Measurements from ENCODE around the gene COG3. TPM values are rescaled to one million over a fixed set of nuclear protein-coding genes. Genes with fewer than 3 reads are reported as not detected.

COG3 gene
- total and polyA plus RNA-seq, 2 donors: 24.1 to 29.6 TPM

DNA sequence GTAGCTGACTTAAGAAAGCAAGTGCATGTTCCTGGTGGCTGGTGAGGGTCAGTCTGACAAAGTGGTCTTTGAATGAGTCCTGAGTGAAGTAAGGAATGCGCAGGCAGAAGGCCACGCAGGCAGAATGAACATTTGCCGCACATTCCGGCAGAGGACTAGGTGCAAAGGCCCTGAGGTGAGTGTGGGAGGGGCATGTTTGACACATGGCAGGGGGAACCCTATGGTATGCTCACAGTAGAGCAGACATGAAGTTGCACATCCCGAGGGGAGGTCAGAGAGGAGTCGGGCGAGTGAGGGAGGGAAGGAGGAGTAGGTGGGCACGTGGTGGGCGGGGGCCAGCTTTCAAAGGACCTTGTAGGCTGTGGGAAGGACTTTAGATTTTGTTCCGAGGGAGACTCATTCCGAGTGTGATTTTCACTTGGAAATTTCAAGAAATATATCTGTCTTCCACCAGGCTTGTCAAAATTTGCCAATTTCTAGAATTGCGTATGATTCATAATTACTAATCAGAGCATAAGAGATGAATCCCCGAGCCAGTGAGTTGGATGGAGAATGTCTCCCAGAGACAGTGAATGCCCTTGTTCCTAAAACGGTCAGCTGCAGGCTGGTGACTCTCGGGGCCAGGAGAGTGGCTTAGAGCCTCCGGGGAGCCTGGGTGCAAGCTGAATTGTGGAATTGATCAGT, 110.5 kb downstream of the COG3 start:
- no peaks in the 10 kb centered on the region for H3K9me3 ChIP-seq (ENCODE audit: control insufficient read depth in 2 of 2, insufficient read depth in 1 of 2, low read length in 1 of 2)
- H3K36me3 ChIP-seq (ENCODE audit: control insufficient read depth in 2 of 2, insufficient read depth in 2 of 2, low read length in 1 of 2): no peaks in the 10 kb centered on the region
- no peak for DNase-seq (ENCODE audit: low read depth in 6 of 9, low spot score in 9 of 9)
- H3K27me3 ChIP-seq (ENCODE audit: control insufficient read depth in 2 of 2, insufficient read depth in 1 of 2, low read length in 1 of 2): peaks cover 0 to 2% of the 10 kb centered on the region in 2 donors
- H3K27ac ChIP-seq (ENCODE audit: low read depth in 1 of 2, low read length in 1 of 2): no peak overlapping the region
- no peaks in the 10 kb centered on the region for H3K4me1 ChIP-seq (ENCODE audit: control insufficient read depth in 2 of 2, insufficient read depth in 2 of 2, low read length in 2 of 2)
- no peak overlapping the region for H3K4me3 ChIP-seq (ENCODE audit: low read length in 2 of 2)
- 96% methylated on average over 16 of the region's 16 CpGs for WGBS

DNA sequence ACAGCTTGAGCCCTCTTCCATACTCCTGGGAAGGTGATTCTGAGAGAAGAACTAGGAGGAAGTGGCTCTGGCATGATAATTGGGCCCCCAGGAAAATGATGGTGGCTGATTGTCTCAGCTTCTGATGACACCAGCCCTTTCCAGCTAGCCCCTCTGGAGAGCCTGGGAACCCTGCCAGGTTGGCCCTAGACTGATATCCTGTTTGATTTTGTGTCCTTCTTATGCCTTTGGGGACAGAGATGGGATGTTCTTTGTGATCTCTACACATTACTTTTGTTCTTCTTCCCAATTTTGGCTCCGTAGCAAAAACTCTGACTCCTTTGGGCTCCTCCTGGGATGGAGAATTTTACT, 111.1 kb downstream of the COG3 start:
- Histone ChIP-seq H3K27me3 (ENCODE audit: control insufficient read depth in 2 of 2, insufficient read depth in 1 of 2, low read length in 1 of 2) (peaks cover 0 to 2% of the 10 kb centered on the region in 2 donors), H3K4me1 (ENCODE audit: control insufficient read depth in 2 of 2, insufficient read depth in 2 of 2, low read length in 2 of 2) (no peaks in the 10 kb centered on the region), H3K9me3 (ENCODE audit: control insufficient read depth in 2 of 2, insufficient read depth in 1 of 2, low read length in 1 of 2) (no peaks in the 10 kb centered on the region), H3K4me3 (ENCODE audit: low read length in 2 of 2) (no peak overlapping the region), H3K27ac (ENCODE audit: low read depth in 1 of 2, low read length in 1 of 2) (no peak overlapping the region), H3K36me3 (ENCODE audit: control insufficient read depth in 2 of 2, insufficient read depth in 2 of 2, low read length in 1 of 2) (no peaks in the 10 kb centered on the region)
- WGBS: 88% methylated on average over 1 of the region's 1 CpG
- no peak for DNase-seq (ENCODE audit: low read depth in 6 of 9, low spot score in 9 of 9)

DNA sequence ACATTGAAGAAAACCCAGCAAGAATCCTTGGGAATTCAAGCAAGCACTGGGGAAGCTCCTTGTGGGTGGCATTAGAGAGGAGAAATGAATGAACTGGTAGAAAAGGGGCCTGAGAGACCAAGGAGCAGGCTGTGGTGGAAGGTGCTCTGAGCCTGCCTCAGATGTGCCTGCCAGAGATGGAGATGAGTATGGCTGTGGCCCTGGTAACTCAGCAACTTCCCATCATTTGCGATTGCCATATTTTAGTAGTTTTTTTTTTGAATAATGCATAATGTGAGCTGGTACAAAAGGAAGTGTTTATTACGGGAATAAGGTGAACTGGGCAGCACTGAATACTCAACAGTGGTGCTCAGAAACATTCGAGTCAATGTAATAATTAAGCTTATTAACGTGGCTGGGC, 111.7 kb downstream of the COG3 start:
- H3K27me3 ChIP-seq (ENCODE audit: control insufficient read depth in 2 of 2, insufficient read depth in 1 of 2, low read length in 1 of 2): peaks cover 0 to 2% of the 10 kb centered on the region in 2 donors
- H3K4me3 ChIP-seq (ENCODE audit: low read length in 2 of 2): no peak overlapping the region
- DNase-seq (ENCODE audit: low read depth in 6 of 9, low spot score in 9 of 9): no peak
- no peaks in the 10 kb centered on the region for H3K9me3 ChIP-seq (ENCODE audit: control insufficient read depth in 2 of 2, insufficient read depth in 1 of 2, low read length in 1 of 2)
- no peaks in the 10 kb centered on the region for H3K36me3 ChIP-seq (ENCODE audit: control insufficient read depth in 2 of 2, insufficient read depth in 2 of 2, low read length in 1 of 2)
- H3K27ac ChIP-seq (ENCODE audit: low read depth in 1 of 2, low read length in 1 of 2): no peak overlapping the region
- 95% methylated on average over 4 of the region's 4 CpGs for WGBS
- no peaks in the 10 kb centered on the region for H3K4me1 ChIP-seq (ENCODE audit: control insufficient read depth in 2 of 2, insufficient read depth in 2 of 2, low read length in 2 of 2)

DNA sequence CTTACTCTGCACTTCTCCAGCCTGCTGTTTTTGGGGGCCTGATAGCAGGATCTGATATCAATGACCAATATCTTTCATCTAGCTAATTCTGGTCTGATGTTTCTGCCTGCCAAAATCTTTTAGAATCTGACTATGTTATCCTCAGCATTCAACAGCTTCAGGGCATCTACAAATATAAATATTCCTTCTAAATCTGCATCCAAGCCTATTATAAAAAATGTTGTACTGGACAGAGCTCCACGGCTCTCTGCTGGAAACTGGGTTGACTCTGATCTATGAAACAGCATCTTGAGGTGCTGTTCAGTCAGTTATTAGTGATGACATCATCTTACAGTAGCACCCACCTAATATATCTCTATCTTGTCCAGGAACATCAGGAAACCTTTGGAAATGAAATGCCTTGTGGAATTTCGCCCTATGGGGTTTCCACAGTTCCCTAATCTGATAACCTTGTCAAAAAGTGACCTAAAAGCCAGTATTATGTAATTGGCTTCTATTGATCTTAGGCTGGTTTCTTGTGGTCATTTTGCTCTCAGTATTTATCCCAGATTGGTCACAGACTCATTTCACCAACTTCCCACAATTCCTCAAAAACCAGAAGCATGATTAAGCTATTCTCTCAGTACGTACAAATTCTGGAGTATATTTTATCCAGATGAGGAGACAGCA, 117.8 kb downstream of the COG3 start:
- no peaks in the 10 kb centered on the region for H3K9me3 ChIP-seq (ENCODE audit: control insufficient read depth in 2 of 2, insufficient read depth in 1 of 2, low read length in 1 of 2)
- no peaks in the 10 kb centered on the region for H3K4me1 ChIP-seq (ENCODE audit: control insufficient read depth in 2 of 2, insufficient read depth in 2 of 2, low read length in 2 of 2)
- DNase-seq (ENCODE audit: low read depth in 6 of 9, low spot score in 9 of 9): no peak
- WGBS: 81% methylated on average over 3 of the region's 3 CpGs
- H3K36me3 ChIP-seq (ENCODE audit: control insufficient read depth in 2 of 2, insufficient read depth in 2 of 2, low read length in 1 of 2): no peaks in the 10 kb centered on the region
- no peak overlapping the region for H3K4me3 ChIP-seq (ENCODE audit: low read length in 2 of 2)
- no peak overlapping the region for H3K27ac ChIP-seq (ENCODE audit: low read depth in 1 of 2, low read length in 1 of 2)
- no peaks in the 10 kb centered on the region for H3K27me3 ChIP-seq (ENCODE audit: control insufficient read depth in 2 of 2, insufficient read depth in 1 of 2, low read length in 1 of 2)

DNA sequence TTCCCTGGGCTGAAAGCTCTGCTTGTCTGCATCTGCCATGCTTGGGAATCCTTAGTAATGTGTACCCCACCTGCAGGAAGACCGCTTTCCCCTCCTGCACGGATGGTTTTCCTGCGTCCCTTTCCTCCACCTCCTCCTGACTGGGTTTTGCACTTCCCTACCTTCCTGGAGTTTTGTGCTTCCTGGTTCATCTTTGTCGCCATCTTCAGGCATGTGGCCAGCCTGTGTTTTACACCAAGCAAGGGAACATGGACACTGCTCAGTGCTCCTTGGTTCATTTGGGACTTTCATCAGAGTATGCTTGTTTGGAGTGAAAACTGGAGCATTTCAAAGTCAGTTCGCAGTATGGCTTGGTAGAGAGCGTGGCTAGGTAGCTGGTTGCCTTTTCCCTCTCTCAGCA, 120.1 kb downstream of the COG3 start:
- Histone ChIP-seq H3K9me3 (ENCODE audit: control insufficient read depth in 2 of 2, insufficient read depth in 1 of 2, low read length in 1 of 2) (no peaks in the 10 kb centered on the region), H3K4me1 (ENCODE audit: control insufficient read depth in 2 of 2, insufficient read depth in 2 of 2, low read length in 2 of 2) (no peaks in the 10 kb centered on the region), H3K27ac (ENCODE audit: low read depth in 1 of 2, low read length in 1 of 2) (no peak overlapping the region), H3K4me3 (ENCODE audit: low read length in 2 of 2) (no peak overlapping the region), H3K27me3 (ENCODE audit: control insufficient read depth in 2 of 2, insufficient read depth in 1 of 2, low read length in 1 of 2) (no peaks in the 10 kb centered on the region), H3K36me3 (ENCODE audit: control insufficient read depth in 2 of 2, insufficient read depth in 2 of 2, low read length in 1 of 2) (no peaks in the 10 kb centered on the region)
- DNase-seq (ENCODE audit: low read depth in 6 of 9, low spot score in 9 of 9): no peak
- WGBS: 93% methylated on average over 6 of the region's 6 CpGs

Other genes with a start within 250 kb of the COG3 start
- 4,768 TPM for gene TPT1, start 123.8 kb upstream of the COG3 start, total RNA-seq
- gene TPT1, start 123.8 kb upstream of the COG3 start, polyA plus RNA-seq: 12,260 TPM
- gene SLC25A30, start 46.6 kb upstream of the COG3 start, total RNA-seq: 2.9 TPM
- gene SLC25A30, start 46.6 kb upstream of the COG3 start, polyA plus RNA-seq: 5.9 TPM
- gene ERICH6B, start 150.8 kb downstream of the COG3 start, total RNA-seq: not detected
- gene ERICH6B, start 150.8 kb downstream of the COG3 start, polyA plus RNA-seq: not detected
- gene CBY2, start 237.4 kb downstream of the COG3 start, total RNA-seq: 0.05 TPM
- gene CBY2, start 237.4 kb downstream of the COG3 start, polyA plus RNA-seq: 0.07 TPM